K562 (cell line): ENCODE results near the gene SLC48A1. TPM values are rescaled to one million over a fixed set of nuclear protein-coding genes. Genes with fewer than 3 reads are reported as not detected.
A peak's percentile ranks its signal among the peaks of the same experiment; 100 is the strongest.

ENCODE experiments used
- ATAC-seq: fragments of 200-7000 bp; cut with Tn5 transposase; 3 replicates; pipeline ENCODE4 v1.9.1; 2020; ENCODE audit warnings: moderate library complexity
- BruUV-seq: library from RNA; stranded (reverse); fragments of 400-500 nt; replicated peaks from 2 replicates; lab custom pipeline; 2021; lab: Mats Ljungman, UMichigan
- CTCF ChIA-PET: fragments of 300-600 bp; formaldehyde crosslinking; extraction: SDS; loops from one replicate; lab custom pipeline; 2021; ENCODE audit warnings: low intra/inter-chr PET ratio; lab: Yijun Ruan, JAX
- POLR2A ChIA-PET: fragments of 300-600, 350-650 bp; sonication (Branson Sonifier 250); formaldehyde crosslinking; extraction: SDS; loops from one replicate; lab custom pipeline; 2021; ENCODE audit warnings: antibody characterized with exemption, inconsistent platforms; lab: Yijun Ruan, JAX
- DNase-seq, 4 experiments: peaks; one replicate each; pipeline versions ENCODE4 v3.0.0 to v3.0.0-alpha.2; 2011 to 2018; ENCODE audit warnings: low spot score in 3 of 4, mixed read lengths in 3 of 4; ENCODE audit errors: extremely low read depth in 1 of 4
- FAIRE-seq: peaks from 2 replicates; lab custom pipeline; 2011; peaks lifted over from hg19 to GRCh38; lab: Jason Lieb, UNC
- H2AFZ ChIP-seq: 2 replicates; pipeline ENCODE4 v1.6.0; 2011; ENCODE audit warnings: low read depth, low read length, control low read depth, inconsistent platforms
- H3K27ac ChIP-seq: fragments of 200-600 bp; 3 replicates; pipeline ENCODE4 v1.8.0; 2011; ENCODE audit warnings: low read depth, mild to moderate bottlenecking, control low read depth, inconsistent platforms, low read length, moderate library complexity, mixed read lengths; ENCODE audit errors: extremely low read depth
- H3K27me3 ChIP-seq, 2 experiments: fragments of 300-600 bp in 1 of 2; 2 replicates in 1 of 2; 3 replicates in 1 of 2; pipeline versions ENCODE4 v1.6.0 to v1.8.0; 2011; ENCODE audit warnings: inconsistent platforms in 2 of 2, low read length in 2 of 2, mild to moderate bottlenecking in 1 of 2, mixed read lengths in 1 of 2, moderate library complexity in 1 of 2; ENCODE audit not compliant: control insufficient read depth in 2 of 2, insufficient read depth in 2 of 2
- H3K36me3 ChIP-seq: fragments of 300-600 bp; 3 replicates; pipeline ENCODE4 v1.8.0; 2011; ENCODE audit warnings: mild to moderate bottlenecking, low read length, inconsistent platforms; ENCODE audit not compliant: control insufficient read depth, insufficient read depth
- H3K4me1 ChIP-seq, 2 experiments: fragments of 200-600 bp in 1 of 2; replicated peaks in 1 of 2; 2 replicates in 1 of 2; 3 replicates in 1 of 2; pipeline versions ENCODE4 v1.5.1 to v1.8.0; 2011; ENCODE audit warnings: inconsistent platforms in 2 of 2, low read length in 2 of 2, mild to moderate bottlenecking in 1 of 2, mixed read lengths in 1 of 2, moderate library complexity in 1 of 2; ENCODE audit not compliant: control insufficient read depth in 2 of 2, insufficient read depth in 2 of 2
- H3K4me2 ChIP-seq: 2 replicates; pipeline ENCODE4 v1.6.1; 2011; ENCODE audit warnings: low read length, control low read depth, inconsistent platforms, mixed read lengths; ENCODE audit not compliant: insufficient read depth
- H3K4me3 ChIP-seq: fragments of 200-600 bp; sonication (generic), shearing (Covaris generic); 2 replicates; pipeline ENCODE4 v1.5.1; 2016; ENCODE audit warnings: control low read depth, inconsistent platforms
- H3K79me2 ChIP-seq: fragments of 200-600 bp; 3 replicates; pipeline ENCODE4 v1.8.0; 2011; ENCODE audit warnings: low read length, inconsistent platforms; ENCODE audit not compliant: control insufficient read depth, insufficient read depth
- H3K9ac ChIP-seq, 2 experiments: 2 replicates each; pipeline versions ENCODE4 v1.6.0 to v1.6.1; 2011; ENCODE audit warnings: low read depth in 2 of 2, low read length in 2 of 2, control low read depth in 1 of 2, inconsistent platforms in 1 of 2, mild to moderate bottlenecking in 1 of 2, mixed read lengths in 1 of 2; ENCODE audit not compliant: insufficient read depth in 1 of 2
- H3K9me1 ChIP-seq: one replicate; pipeline ENCODE4 v1.6.0; 2011; ENCODE audit warnings: inconsistent platforms, mild to moderate bottlenecking, low read length, moderate library complexity; ENCODE audit not compliant: control insufficient read depth, insufficient read depth
- H3K9me3 ChIP-seq: replicated peaks from 2 replicates; pipeline ENCODE4 v1.5.1; 2011; ENCODE audit warnings: low read depth, low read length, inconsistent platforms; ENCODE audit not compliant: control insufficient read depth, insufficient read depth
- H4K20me1 ChIP-seq: replicated peaks from 2 replicates; pipeline ENCODE4 v1.6.1; 2011; ENCODE audit warnings: low read length, inconsistent platforms, mixed read lengths; ENCODE audit not compliant: control insufficient read depth, insufficient read depth
- CTBP1 ChIP-seq: fragments of 450-650 bp; IDR thresholded peaks from 2 replicates; pipeline ENCODE4 v1.6.1; 2016; ENCODE audit warnings: borderline replicate concordance
- L3MBTL2 ChIP-seq: fragments of 450-650 bp; IDR thresholded peaks from 2 replicates; pipeline ENCODE4 v1.6.1; 2016; ENCODE audit warnings: mild to moderate bottlenecking, moderate library complexity
- MTA1 ChIP-seq: fragments of 450-650 bp; IDR thresholded peaks from 2 replicates; pipeline ENCODE4 v1.6.1; 2017; ENCODE audit warnings: borderline replicate concordance
- NCOA2 ChIP-seq, 2 experiments: fragments of 450-650 bp; IDR thresholded peaks; 2 replicates each; pipeline ENCODE4 v1.6.1; 2018; ENCODE audit warnings: mild to moderate bottlenecking in 2 of 2, moderate library complexity in 1 of 2; ENCODE audit not compliant: partially characterized antibody in 2 of 2
- PPARD ChIP-seq: fragments of 250-450 bp; sonication (Bioruptor Pico); IDR thresholded peaks from 2 replicates; pipeline ENCODE4 v1.8.0; 2022; ENCODE audit warnings: inconsistent platforms, mild to moderate bottlenecking, moderate library complexity
- RBFOX2 ChIP-seq: fragments of 200-400 bp; formaldehyde crosslinking; IDR thresholded peaks from 2 replicates; pipeline ENCODE4 v1.6.1; 2017; ENCODE audit warnings: low read depth, mild to moderate bottlenecking, low read length, moderate library complexity
- RBM22 ChIP-seq: fragments of 200-400 bp; formaldehyde crosslinking; IDR thresholded peaks from 2 replicates; pipeline ENCODE4 v1.6.1; 2018; ENCODE audit warnings: low read length, low read depth; ENCODE audit not compliant: poor library complexity, severe bottlenecking
- U2AF1 ChIP-seq: fragments of 200-400 bp; formaldehyde crosslinking; optimal IDR thresholded peaks from 2 replicates; pipeline ENCODE3; 2017; ENCODE audit warnings: mild to moderate bottlenecking, low read depth, low read length, moderate library complexity
- ZFP1 ChIP-seq: fragments of 450-650 bp; formaldehyde crosslinking; IDR thresholded peaks from 2 replicates; pipeline ENCODE4 v1.4.0; 2020; ENCODE audit warnings: mild to moderate bottlenecking, mixed read lengths
- ZNF695 ChIP-seq: fragments of 450-650 bp; formaldehyde crosslinking; IDR thresholded peaks from 2 replicates; pipeline ENCODE4 v1.4.0; 2020; ENCODE audit warnings: mild to moderate bottlenecking, moderate library complexity
- WGBS: fragments of 100-300 bp; shearing (Covaris generic); methylation state at CpG from one replicate; pipeline ENCODE4 v1.1.6; 2016; ENCODE audit warnings: low coverage, mixed read lengths; ENCODE audit not compliant: insufficient coverage; ENCODE audit errors: missing lambda C conversion rate; 5-methylcytosine and 5-hydroxymethylcytosine counted together
- in situ Hi-C: fragments of 300-500 bp; cut with MboI; formaldehyde crosslinking; loops from 4 replicates; pipeline ENCODE4 v1.15.0; 2018; ENCODE audit warnings: inconsistent platforms, mixed read lengths
- intact Hi-C: fragments of 100-400 bp; cut with micrococcal nuclease; formaldehyde crosslinking; loops from 2 replicates; pipeline ENCODE4 v1.14.2; 2022
- polyA plus RNA-seq, 8 experiments: library from polyadenylated mRNA; depleted of rRNA in 4 of 8; stranded (reverse) in 5 of 8; unstranded in 3 of 8; fragments of >200 nt; fragmentation: Nextera tagmentation in 2 of 8; fragmentation: Illumina TruSeq in 1 of 8; extraction: Ambion mirVana in 2 of 8; extraction: Trizol in 1 of 8; gene quantifications; 2 replicates each; pipeline versions ENCODE4 v1.2.1 to v1.2.3, GENCODE V29; 2011 to 2014; ENCODE audit warnings: inconsistent platforms in 1 of 8, missing spikeins in 1 of 8
- total RNA-seq, 7 experiments: library from RNA; depleted of rRNA in 6 of 7; stranded (reverse); fragments of >200 nt in 6 of 7; fragmentation: Illumina TruSeq in 2 of 7; extraction: Trizol in 2 of 7; gene quantifications; 2 replicates each; pipeline versions ENCODE4 v1.2.1 to v1.2.3, GENCODE V29; 2011 to 2021; ENCODE audit warnings: low replicate concordance in 1 of 7
- TF ChIP-seq, protein P1 (sequence below): fragments of 250-450 bp; sonication (Bioruptor Pico); IDR thresholded peaks from 2 replicates; pipeline ENCODE4 v1.4.0; 2020; ENCODE audit warnings: mild to moderate bottlenecking, moderate library complexity
- TF ChIP-seq, protein P2 (sequence below): fragments of 150-350 bp; conservative IDR thresholded peaks from 2 replicates; pipeline ENCODE4 v1.6.1; 2014; ENCODE audit warnings: low read length
- TF ChIP-seq, protein P3 (sequence below): sonication (generic); formaldehyde crosslinking; IDR thresholded peaks from 2 replicates; pipeline ENCODE4 v1.8.0; 2022; ENCODE audit warnings: missing genetic modification reagents, mild to moderate bottlenecking, borderline replicate concordance

Gene SLC48A1
- total and polyA plus RNA-seq, 9 of the 15 experiments (the other 6 are each of a cell fraction or from before 2014, with no cell fraction given), result 10.7 to 37.5 (median 18.7) TPM

- Histone ChIP-seq H3K4me3 (no peak overlapping the region), H4K20me1 (no peaks in the 10 kb centered on the region; the same call in 1 of the 2 replicates), H3K9ac (no peak overlapping the region), H3K27me3 (no peaks in the 10 kb centered on the region), H3K36me3 (peaks cover 98% of the 10 kb centered on the region; the same call in 2 of the 3 replicates), H3K4me2 (no peak overlapping the region), H3K9me3 (no peaks in the 10 kb centered on the region), H3K27ac (no peak overlapping the region), H2AFZ (no peak overlapping the region), H3K79me2 (peaks cover 20% of the 10 kb centered on the region), H3K9me1 (peaks cover 5% of the 10 kb centered on the region), H3K4me1 (peaks cover 0 to 23% of the 10 kb centered on the region in 2 experiments; a peak in 2 of 5 replicates)
- no peak for FAIRE-seq
- DNase-seq, result no peak
- BruUV-seq, result no TSS peak
- intact Hi-C loops (loop anchor here (5.0 kb wide), 1 partner anchor 41 kb away; no protein-coding TSS in a partner anchor), in situ Hi-C loops (no loop called here)
- CTCF ChIA-PET, result interaction anchor here (0.7 kb wide), 1 partner anchor 42 kb away, joined by 3 read pairs; no protein-coding TSS in a partner anchor
- ATAC-seq, result no peak
- 97% methylated on average over 13 of the region's 22 CpGs for WGBS
- POLR2A ChIA-PET, result interaction anchor here (0.7 to 1.5 kb wide), 3 partner anchors 17 to 53 kb away, joined by 3 to 4 read pairs (median 3); no protein-coding TSS in a partner anchor
- TF ChIP-seq RBFOX2 (peak; percentile 19; the same call in 1 of the 2 replicates), CTBP1 (no peak), NCOA2 (IDR thresholded peaks at IDR 0.05; ENCODE audit: partially characterized antibody in 2 of 2) (no peak), RBM22 (peak; percentile 60), ZNF695 (CRISPR knock-in tag) (no peak), ZFP1 (CRISPR knock-in tag) (no peak), U2AF1 (no peak), L3MBTL2 (no peak), MTA1 (no peak), PPARD (CRISPR knock-in tag) (no peak)
- TF ChIP-seq, protein P1, sequence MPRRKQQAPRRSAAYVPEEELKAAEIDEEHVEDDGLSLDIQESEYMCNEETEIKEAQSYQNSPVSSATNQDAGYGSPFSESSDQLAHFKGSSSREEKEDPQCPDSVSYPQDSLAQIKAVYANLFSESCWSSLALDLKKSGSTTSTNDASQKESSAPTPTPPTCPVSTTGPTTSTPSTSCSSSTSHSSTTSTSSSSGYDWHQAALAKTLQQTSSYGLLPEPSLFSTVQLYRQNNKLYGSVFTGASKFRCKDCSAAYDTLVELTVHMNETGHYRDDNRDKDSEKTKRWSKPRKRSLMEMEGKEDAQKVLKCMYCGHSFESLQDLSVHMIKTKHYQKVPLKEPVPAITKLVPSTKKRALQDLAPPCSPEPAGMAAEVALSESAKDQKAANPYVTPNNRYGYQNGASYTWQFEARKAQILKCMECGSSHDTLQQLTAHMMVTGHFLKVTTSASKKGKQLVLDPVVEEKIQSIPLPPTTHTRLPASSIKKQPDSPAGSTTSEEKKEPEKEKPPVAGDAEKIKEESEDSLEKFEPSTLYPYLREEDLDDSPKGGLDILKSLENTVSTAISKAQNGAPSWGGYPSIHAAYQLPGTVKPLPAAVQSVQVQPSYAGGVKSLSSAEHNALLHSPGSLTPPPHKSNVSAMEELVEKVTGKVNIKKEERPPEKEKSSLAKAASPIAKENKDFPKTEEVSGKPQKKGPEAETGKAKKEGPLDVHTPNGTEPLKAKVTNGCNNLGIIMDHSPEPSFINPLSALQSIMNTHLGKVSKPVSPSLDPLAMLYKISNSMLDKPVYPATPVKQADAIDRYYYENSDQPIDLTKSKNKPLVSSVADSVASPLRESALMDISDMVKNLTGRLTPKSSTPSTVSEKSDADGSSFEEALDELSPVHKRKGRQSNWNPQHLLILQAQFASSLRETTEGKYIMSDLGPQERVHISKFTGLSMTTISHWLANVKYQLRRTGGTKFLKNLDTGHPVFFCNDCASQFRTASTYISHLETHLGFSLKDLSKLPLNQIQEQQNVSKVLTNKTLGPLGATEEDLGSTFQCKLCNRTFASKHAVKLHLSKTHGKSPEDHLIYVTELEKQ, result no peak
- TF ChIP-seq, protein P2, sequence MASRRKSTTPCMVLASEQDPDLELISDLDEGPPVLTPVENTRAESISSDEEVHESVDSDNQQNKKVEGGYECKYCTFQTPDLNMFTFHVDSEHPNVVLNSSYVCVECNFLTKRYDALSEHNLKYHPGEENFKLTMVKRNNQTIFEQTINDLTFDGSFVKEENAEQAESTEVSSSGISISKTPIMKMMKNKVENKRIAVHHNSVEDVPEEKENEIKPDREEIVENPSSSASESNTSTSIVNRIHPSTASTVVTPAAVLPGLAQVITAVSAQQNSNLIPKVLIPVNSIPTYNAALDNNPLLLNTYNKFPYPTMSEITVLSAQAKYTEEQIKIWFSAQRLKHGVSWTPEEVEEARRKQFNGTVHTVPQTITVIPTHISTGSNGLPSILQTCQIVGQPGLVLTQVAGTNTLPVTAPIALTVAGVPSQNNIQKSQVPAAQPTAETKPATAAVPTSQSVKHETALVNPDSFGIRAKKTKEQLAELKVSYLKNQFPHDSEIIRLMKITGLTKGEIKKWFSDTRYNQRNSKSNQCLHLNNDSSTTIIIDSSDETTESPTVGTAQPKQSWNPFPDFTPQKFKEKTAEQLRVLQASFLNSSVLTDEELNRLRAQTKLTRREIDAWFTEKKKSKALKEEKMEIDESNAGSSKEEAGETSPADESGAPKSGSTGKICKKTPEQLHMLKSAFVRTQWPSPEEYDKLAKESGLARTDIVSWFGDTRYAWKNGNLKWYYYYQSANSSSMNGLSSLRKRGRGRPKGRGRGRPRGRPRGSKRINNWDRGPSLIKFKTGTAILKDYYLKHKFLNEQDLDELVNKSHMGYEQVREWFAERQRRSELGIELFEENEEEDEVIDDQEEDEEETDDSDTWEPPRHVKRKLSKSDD, result no peak
- TF ChIP-seq, protein P3, sequence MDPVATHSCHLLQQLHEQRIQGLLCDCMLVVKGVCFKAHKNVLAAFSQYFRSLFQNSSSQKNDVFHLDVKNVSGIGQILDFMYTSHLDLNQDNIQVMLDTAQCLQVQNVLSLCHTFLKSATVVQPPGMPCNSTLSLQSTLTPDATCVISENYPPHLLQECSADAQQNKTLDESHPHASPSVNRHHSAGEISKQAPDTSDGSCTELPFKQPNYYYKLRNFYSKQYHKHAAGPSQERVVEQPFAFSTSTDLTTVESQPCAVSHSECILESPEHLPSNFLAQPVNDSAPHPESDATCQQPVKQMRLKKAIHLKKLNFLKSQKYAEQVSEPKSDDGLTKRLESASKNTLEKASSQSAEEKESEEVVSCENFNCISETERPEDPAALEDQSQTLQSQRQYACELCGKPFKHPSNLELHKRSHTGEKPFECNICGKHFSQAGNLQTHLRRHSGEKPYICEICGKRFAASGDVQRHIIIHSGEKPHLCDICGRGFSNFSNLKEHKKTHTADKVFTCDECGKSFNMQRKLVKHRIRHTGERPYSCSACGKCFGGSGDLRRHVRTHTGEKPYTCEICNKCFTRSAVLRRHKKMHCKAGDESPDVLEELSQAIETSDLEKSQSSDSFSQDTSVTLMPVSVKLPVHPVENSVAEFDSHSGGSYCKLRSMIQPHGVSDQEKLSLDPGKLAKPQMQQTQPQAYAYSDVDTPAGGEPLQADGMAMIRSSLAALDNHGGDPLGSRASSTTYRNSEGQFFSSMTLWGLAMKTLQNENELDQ (CRISPR knock-in tag), result no peak
These were observed 22.9 kb downstream of the SLC48A1 start for GRCh38 chr12:47795814-47796411.
